ENCODE data around the gene KLHL29.

Gene KLHL29

GRCh38 chr2:23516520-23517256 is 131.7 kb downstream of the KLHL29 start:
- no peak overlapping the region for H3K4me3 ChIP-seq (ENCODE audit: low read depth, low read length)
- no peak for TF ChIP-seq CTCF (IDR thresholded peaks at IDR 0.05; ENCODE audit: low read depth, low read length, missing control alignments)
- in situ Hi-C loops (cut with HindIII; ENCODE audit: low sequenced_read_pairs) = no loop called here
- DNase-seq (ENCODE audit: low read depth) = no peak

GRCh38 chr2:23518481-23519333 is 133.7 kb downstream of the KLHL29 start:
- no peak overlapping the region for H3K4me3 ChIP-seq (ENCODE audit: low read depth, low read length)
- no peak for TF ChIP-seq CTCF (IDR thresholded peaks at IDR 0.05; ENCODE audit: low read depth, low read length, missing control alignments)
- in situ Hi-C loops (cut with HindIII; ENCODE audit: low sequenced_read_pairs) = no loop called here
- DNase-seq (ENCODE audit: low read depth) = no peak

- H3K4me3 ChIP-seq (ENCODE audit: low read depth, low read length) = no peak overlapping the region
- TF ChIP-seq CTCF (IDR thresholded peaks at IDR 0.05; ENCODE audit: low read depth, low read length, missing control alignments) = no peak
- DNase-seq (ENCODE audit: low read depth) = no peak
- in situ Hi-C loops (cut with HindIII; ENCODE audit: low sequenced_read_pairs) = no loop called here
Observed at GRCh38 chr2:23519334-23519651, 134.3 kb downstream of the KLHL29 start.

- H3K4me3 ChIP-seq (ENCODE audit: low read depth, low read length) = no peak overlapping the region
- TF ChIP-seq CTCF (IDR thresholded peaks at IDR 0.05; ENCODE audit: low read depth, low read length, missing control alignments) = no peak
- no peak for DNase-seq (ENCODE audit: low read depth)
- in situ Hi-C loops (cut with HindIII; ENCODE audit: low sequenced_read_pairs) = no loop called here
Observed at GRCh38 chr2:23520256-23520655, 135.3 kb downstream of the KLHL29 start.

GRCh38 chr2:23521060-23521459 is 136.1 kb downstream of the KLHL29 start:
- in situ Hi-C loops (cut with HindIII; ENCODE audit: low sequenced_read_pairs) = no loop called here
- DNase-seq (ENCODE audit: low read depth) = no peak
- no peak overlapping the region for H3K4me3 ChIP-seq (ENCODE audit: low read depth, low read length)
- TF ChIP-seq CTCF (IDR thresholded peaks at IDR 0.05; ENCODE audit: low read depth, low read length, missing control alignments) = no peak

- DNase-seq (ENCODE audit: low read depth) = no peak
- H3K4me3 ChIP-seq (ENCODE audit: low read depth, low read length) = no peak overlapping the region
- no peak for TF ChIP-seq CTCF (IDR thresholded peaks at IDR 0.05; ENCODE audit: low read depth, low read length, missing control alignments)
- in situ Hi-C loops (cut with HindIII; ENCODE audit: low sequenced_read_pairs) = no loop called here
Observed at GRCh38 chr2:23522726-23523372, 137.9 kb downstream of the KLHL29 start.
